Psoas muscle (tissue), 8 donors: Measurements from ENCODE around the gene NELFB. TPM values are rescaled to one million over a fixed set of nuclear protein-coding genes. Genes with fewer than 3 reads are reported as not detected.
A peak's percentile ranks its signal among the peaks of the same experiment; 100 is the strongest.

ENCODE experiments used
- ATAC-seq, 4 donors: fragments of 200-7000 bp; cut with Tn5 transposase; one replicate each; pipeline ENCODE4 v1.9.1; 2020; ENCODE audit warnings: moderate library complexity in 3 of 4, mild to moderate bottlenecking in 2 of 4
- DNase-seq, 2 donors: peaks; one replicate each; pipeline ENCODE4 v3.0.0-alpha.2; 2020
- H3K27ac ChIP-seq: fragments of 200-600 bp; one replicate; pipeline ENCODE4 v1.8.0; 2022
- H3K27me3 ChIP-seq, 3 donors: fragments of 200-600 bp in 1 of 3; one replicate each; pipeline versions ENCODE4 v1.6.1 to v1.8.0; 2013 to 2022; ENCODE audit warnings: low read length in 2 of 3, mild to moderate bottlenecking in 2 of 3, moderate library complexity in 1 of 3; ENCODE audit not compliant: insufficient read depth in 3 of 3
- H3K36me3 ChIP-seq, 2 donors: fragments of 200-600 bp in 1 of 2; one replicate each; pipeline versions ENCODE4 v1.6.1 to v1.8.0; 2013 to 2022; ENCODE audit warnings: low read depth in 1 of 2, mild to moderate bottlenecking in 1 of 2, moderate library complexity in 1 of 2; ENCODE audit not compliant: insufficient read depth in 1 of 2
- H3K4me1 ChIP-seq: fragments of 200-600 bp; one replicate; pipeline ENCODE4 v1.8.0; 2022
- H3K4me3 ChIP-seq: fragments of 200-600 bp; one replicate; pipeline ENCODE4 v1.8.0; 2022; ENCODE audit warnings: mild to moderate bottlenecking
- H3K9me3 ChIP-seq: fragments of 200-600 bp; one replicate; pipeline ENCODE4 v1.8.0; 2022
- CTCF ChIP-seq: fragments of 200-600 bp; IDR thresholded peaks from one replicate; pipeline ENCODE4 v1.8.0; 2022; ENCODE audit warnings: antibody characterized with exemption
- WGBS, 3 donors: extraction: QIAGEN DNeasy Blood & Tissue Kit; methylation state at CpG; one replicate each; pipeline versions ENCODE4 v1.1.6 to v1.1.7; 2013; 5-methylcytosine and 5-hydroxymethylcytosine counted together
- intact Hi-C, 2 donors: fragments of 100-400 bp; cut with DNase I; formaldehyde crosslinking; loops; one replicate each; pipeline versions ENCODE4 v1.11.0 to v1.14.2; 2022
- polyA plus RNA-seq, 3 donors: library from polyadenylated mRNA; stranded (reverse); fragments of 200-250 nt; gene quantifications; one replicate each; pipeline ENCODE4 v1.2.3, GENCODE V29; 2013
- total RNA-seq, 4 donors: library from RNA; stranded (reverse); fragmentation: NEBNext Ultra II Directional in 2 of 4; extraction: Animal tissue kit (Norgen Biotek cat#: 25700) in 2 of 4; gene quantifications; one replicate each; pipeline versions ENCODE4 v1.2.1 to v1.2.4, GENCODE V29; 2021 to 2023
- donor health status: healthy with polysubstance abuse.
- donor health status: DM: no; HTN: no; CAD: no; lungs with moderate emphysema.
- donor health status: Bipolar disorder and iron deficiency.
- donor health status: healthy.
- donor health status: DM: yes; HTN: yes; CAD: no.
- donor health status: DM: no; HTN: no; CAD: no.
- donor health status: DM: no; HTN: no; CAD: no.
- donor health status: DM: yes; HTN: yes; CAD: no.

Gene NELFB
- total and polyA plus RNA-seq, 7 donors: 39.1 to 74.3 (median 43.8) TPM

GRCh38 chr9:137265496-137266161, 10.5 kb downstream of the NELFB start:
- DNase-seq: peak in 1 of 2 donors; percentile 12

GRCh38 chr9:137266162-137266527, 11.0 kb downstream of the NELFB start:
- DNase-seq (peak in 1 of 2 donors; percentile 20), ATAC-seq (no peak)
- intact Hi-C loops: no loop called here
- peaks cover 4 to 60% of the 10 kb centered on the region in 2 donors for H3K36me3 ChIP-seq
- peaks cover 24% of the 10 kb centered on the region for H3K4me1 ChIP-seq
- 72 to 79% (median 76%) methylated on average over 12 to 15 of the region's 15 CpGs for WGBS, 3 donors
- H3K9me3 ChIP-seq: no peaks in the 10 kb centered on the region
- H3K4me3 ChIP-seq: no peak overlapping the region
- no peak overlapping the region for H3K27ac ChIP-seq
- TF ChIP-seq CTCF: no peak
- no peaks in the 10 kb centered on the region for H3K27me3 ChIP-seq

More at GRCh38 chr9:137265496-137266161, 10.5 kb downstream of the NELFB start:
- no peak for ATAC-seq
- H3K4me1 ChIP-seq: peaks cover 24% of the 10 kb centered on the region
- peaks cover 4 to 55% of the 10 kb centered on the region in 2 donors for H3K36me3 ChIP-seq
- H3K27me3 ChIP-seq: no peaks in the 10 kb centered on the region
- no peak overlapping the region for H3K27ac ChIP-seq
- WGBS, 3 donors: 88 to 95% (median 91%) methylated on average over 28 to 29 of the region's 29 CpGs
- intact Hi-C loops: no loop called here
- no peaks in the 10 kb centered on the region for H3K9me3 ChIP-seq
- H3K4me3 ChIP-seq: no peak overlapping the region
- TF ChIP-seq CTCF: no peak

- Histone ChIP-seq H3K36me3 (peaks cover 4 to 62% of the 10 kb centered on the region in 2 donors), H3K4me3 (peak overlapping the region; percentile 65), H3K27ac (no peak overlapping the region), H3K9me3 (no peaks in the 10 kb centered on the region), H3K27me3 (no peaks in the 10 kb centered on the region), H3K4me1 (peaks cover 24% of the 10 kb centered on the region)
- ATAC-seq: no peak
- intact Hi-C loops: no loop called here
- no peak for TF ChIP-seq CTCF
- DNase-seq: peak in 1 of 2 donors; percentile 11
- WGBS, 3 donors: 90 to 95% (median 91%) methylated on average over 34 of the region's 34 CpGs
These were observed 11.7 kb downstream of the NELFB start for GRCh38 chr9:137266585-137267453.

GRCh38 chr9:137267933-137268355, 12.8 kb downstream of the NELFB start:
- Histone ChIP-seq H3K27me3 (no peaks in the 10 kb centered on the region), H3K36me3 (peaks cover 6 to 71% of the 10 kb centered on the region in 2 donors), H3K27ac (peak overlapping the region; percentile 91), H3K4me3 (peak overlapping the region; percentile 65), H3K4me1 (peaks cover 19% of the 10 kb centered on the region), H3K9me3 (no peaks in the 10 kb centered on the region)
- TF ChIP-seq CTCF: no peak
- intact Hi-C loops: no loop called here
- 85 to 87% (median 86%) methylated on average over 5 to 6 of the region's 6 CpGs for WGBS, 3 donors
- DNase-seq (no peak), ATAC-seq (no peak)
